Fibroblast of lung (primary cell): ENCODE results near the gene RAB1B. TPM values are rescaled to one million over a fixed set of nuclear protein-coding genes. Genes with fewer than 3 reads are reported as not detected.

Experiments used
- DNase-seq, 2 donors: peaks; one replicate each; pipeline versions ENCODE4 v3.0.0 to v3.0.0-alpha.2; 2010; ENCODE audit warnings: low read depth in 2 of 2
- H2AFZ ChIP-seq: 2 replicates; pipeline ENCODE4 v1.5.1; 2012; ENCODE audit warnings: low read length, control low read depth, inconsistent platforms
- H3K27ac ChIP-seq: 2 replicates; pipeline ENCODE4 v1.5.1; 2011; ENCODE audit warnings: low read length, control low read depth; ENCODE audit not compliant: insufficient read depth
- H3K27me3 ChIP-seq: 2 replicates; pipeline ENCODE4 v1.5.1; 2011; ENCODE audit warnings: mild to moderate bottlenecking, low read length; ENCODE audit not compliant: control insufficient read depth, insufficient read depth
- H3K36me3 ChIP-seq: 2 replicates; pipeline ENCODE4 v1.5.1; 2011; ENCODE audit warnings: low read length; ENCODE audit not compliant: control insufficient read depth, insufficient read depth
- H3K4me1 ChIP-seq: 2 replicates; pipeline ENCODE4 v1.5.1; 2011; ENCODE audit warnings: low read length; ENCODE audit not compliant: control insufficient read depth, insufficient read depth; ENCODE audit errors: extremely low read depth
- H3K4me2 ChIP-seq: 2 replicates; pipeline ENCODE4 v1.5.1; 2011; ENCODE audit warnings: low read length, control low read depth; ENCODE audit not compliant: insufficient read depth; ENCODE audit errors: extremely low read depth
- H3K4me3 ChIP-seq, 4 experiments: fragments of 200-600 bp in 1 of 4; sonication (generic) in 1 of 4; replicated peaks in 1 of 4; 2 replicates each; pipeline ENCODE4 v1.5.1; 2011 to 2016; ENCODE audit warnings: low read length in 4 of 4, low read depth in 3 of 4, mild to moderate bottlenecking in 3 of 4, control low read depth in 2 of 4, inconsistent platforms in 1 of 4, mixed read lengths in 1 of 4; ENCODE audit not compliant: insufficient read depth in 1 of 4; ENCODE audit errors: control extremely low read depth in 1 of 4
- H3K79me2 ChIP-seq: 2 replicates; pipeline ENCODE4 v1.5.1; 2012; ENCODE audit warnings: mild to moderate bottlenecking, low read length, inconsistent platforms; ENCODE audit not compliant: control insufficient read depth, insufficient read depth
- H3K9ac ChIP-seq: 2 replicates; pipeline ENCODE4 v1.5.1; 2011; ENCODE audit warnings: mild to moderate bottlenecking, low read length, control low read depth; ENCODE audit not compliant: insufficient read depth
- H3K9me3 ChIP-seq: 2 replicates; pipeline ENCODE4 v1.5.1; 2012; ENCODE audit warnings: low read depth, low read length; ENCODE audit not compliant: control insufficient read depth, insufficient read depth
- H4K20me1 ChIP-seq: 2 replicates; pipeline ENCODE4 v1.5.1; 2011; ENCODE audit warnings: low read length; ENCODE audit not compliant: control insufficient read depth, insufficient read depth; ENCODE audit errors: extremely low read depth
- EZH2 ChIP-seq: IDR thresholded peaks from 2 replicates; pipeline ENCODE4 v1.5.1; 2012; ENCODE audit warnings: low read length, control low read depth, mild to moderate bottlenecking; ENCODE audit errors: missing control alignments
- polyA plus RNA-seq, 2 donors: library from polyadenylated mRNA; depleted of rRNA in 1 of 2; stranded (reverse) in 1 of 2; unstranded in 1 of 2; fragments of >200 nt; gene quantifications; 2 replicates each; pipeline ENCODE4 v1.2.1, GENCODE V29; 2011 to 2012; ENCODE audit warnings: missing spikeins in 1 of 2
- total RNA-seq: library from RNA; depleted of rRNA; stranded (reverse); fragments of >200 nt; gene quantifications from 2 replicates; pipeline ENCODE4 v1.2.1, GENCODE V29; 2014
- TF ChIP-seq, protein P1 (sequence below), 2 donors: IDR thresholded peaks in 1 of 2; conservative IDR thresholded peaks in 1 of 2; 1 replicate in 1 of 2; 2 replicates in 1 of 2; pipeline ENCODE4 v1.5.1; 2011 to 2012; ENCODE audit warnings: low read length in 2 of 2, control low read depth in 1 of 2, inconsistent platforms in 1 of 2, low read depth in 1 of 2, mild to moderate bottlenecking in 1 of 2

The RAB1B gene
- total and polyA plus RNA-seq, 2 donors (not counting 1 experiment from before 2014, with no cell fraction given) = 63.6 to 140 TPM

DNA sequence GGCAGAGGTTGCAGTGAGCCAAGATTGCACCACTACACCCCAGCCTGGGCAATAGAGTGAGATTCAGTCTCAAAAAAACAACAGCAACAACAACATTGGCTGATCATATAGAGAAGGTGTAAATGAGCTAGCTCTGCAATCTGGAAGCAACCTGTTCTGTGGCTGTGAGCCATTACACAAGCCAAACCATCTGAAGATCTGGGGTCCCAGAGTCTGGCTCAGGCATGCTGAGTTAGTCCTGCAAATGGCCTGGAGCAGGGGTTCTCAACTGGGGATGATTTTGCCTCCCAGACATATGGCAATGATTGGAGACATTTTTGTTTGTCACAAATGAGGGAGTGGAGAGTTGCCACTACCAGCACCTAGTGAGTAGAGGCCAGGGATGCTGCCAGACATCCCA, 42.3 kb upstream of the RAB1B start:
- TF ChIP-seq, protein P1, sequence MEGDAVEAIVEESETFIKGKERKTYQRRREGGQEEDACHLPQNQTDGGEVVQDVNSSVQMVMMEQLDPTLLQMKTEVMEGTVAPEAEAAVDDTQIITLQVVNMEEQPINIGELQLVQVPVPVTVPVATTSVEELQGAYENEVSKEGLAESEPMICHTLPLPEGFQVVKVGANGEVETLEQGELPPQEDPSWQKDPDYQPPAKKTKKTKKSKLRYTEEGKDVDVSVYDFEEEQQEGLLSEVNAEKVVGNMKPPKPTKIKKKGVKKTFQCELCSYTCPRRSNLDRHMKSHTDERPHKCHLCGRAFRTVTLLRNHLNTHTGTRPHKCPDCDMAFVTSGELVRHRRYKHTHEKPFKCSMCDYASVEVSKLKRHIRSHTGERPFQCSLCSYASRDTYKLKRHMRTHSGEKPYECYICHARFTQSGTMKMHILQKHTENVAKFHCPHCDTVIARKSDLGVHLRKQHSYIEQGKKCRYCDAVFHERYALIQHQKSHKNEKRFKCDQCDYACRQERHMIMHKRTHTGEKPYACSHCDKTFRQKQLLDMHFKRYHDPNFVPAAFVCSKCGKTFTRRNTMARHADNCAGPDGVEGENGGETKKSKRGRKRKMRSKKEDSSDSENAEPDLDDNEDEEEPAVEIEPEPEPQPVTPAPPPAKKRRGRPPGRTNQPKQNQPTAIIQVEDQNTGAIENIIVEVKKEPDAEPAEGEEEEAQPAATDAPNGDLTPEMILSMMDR (conservative IDR thresholded peaks at IDR 0.05 in 1 of 2, IDR thresholded peaks at IDR 0.05 in 1 of 2; ENCODE audit: low read depth in 1 of 2, low read length in 2 of 2) = no peak
- no peak for TF ChIP-seq EZH2
- H3K27me3 ChIP-seq = no peaks in the 10 kb centered on the region
- no peak overlapping the region for H3K27ac ChIP-seq
- H3K9me3 ChIP-seq = no peaks in the 10 kb centered on the region
- H3K4me2 ChIP-seq = no peak overlapping the region
- H3K36me3 ChIP-seq = no peaks in the 10 kb centered on the region
- no peaks in the 10 kb centered on the region for H3K79me2 ChIP-seq
- no peaks in the 10 kb centered on the region for H4K20me1 ChIP-seq
- H2AFZ ChIP-seq = no peak overlapping the region
- H3K9ac ChIP-seq = no peak overlapping the region
- no peaks in the 10 kb centered on the region for H3K4me1 ChIP-seq
- H3K4me3 ChIP-seq = no peak overlapping the region
- DNase-seq = no peak

DNA sequence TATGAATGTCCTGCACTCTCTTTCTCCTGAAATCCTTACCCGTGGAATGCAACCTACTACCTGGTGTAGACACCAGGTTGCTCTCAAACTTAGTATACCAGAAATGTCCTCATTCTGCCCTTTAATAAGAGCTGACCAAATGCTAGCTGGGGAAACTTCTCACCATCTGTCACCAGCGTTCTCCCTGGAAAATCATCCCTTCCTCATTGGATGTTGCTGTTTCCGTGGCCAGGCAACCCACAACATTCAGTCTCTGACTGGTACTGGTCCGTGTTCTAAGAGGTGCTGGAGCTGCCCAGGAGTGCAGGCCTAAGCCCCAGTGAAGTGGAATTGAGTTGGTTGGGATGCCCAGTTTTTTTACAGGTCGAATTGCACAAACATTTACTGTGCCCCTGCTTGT, 40.7 kb upstream of the RAB1B start:
- no peaks in the 10 kb centered on the region for H3K9me3 ChIP-seq
- H3K4me2 ChIP-seq = no peak overlapping the region
- H3K4me3 ChIP-seq = no peak overlapping the region
- H3K27ac ChIP-seq = no peak overlapping the region
- H3K9ac ChIP-seq = no peak overlapping the region
- H3K27me3 ChIP-seq = no peaks in the 10 kb centered on the region
- no peaks in the 10 kb centered on the region for H4K20me1 ChIP-seq
- no peaks in the 10 kb centered on the region for H3K4me1 ChIP-seq
- no peaks in the 10 kb centered on the region for H3K79me2 ChIP-seq
- peaks cover 3% of the 10 kb centered on the region for H3K36me3 ChIP-seq
- DNase-seq = no peak
- no peak for TF ChIP-seq EZH2
- TF ChIP-seq, protein P1 (conservative IDR thresholded peaks at IDR 0.05 in 1 of 2, IDR thresholded peaks at IDR 0.05 in 1 of 2; ENCODE audit: low read depth in 1 of 2, low read length in 2 of 2) = no peak
- H2AFZ ChIP-seq = no peak overlapping the region

DNA sequence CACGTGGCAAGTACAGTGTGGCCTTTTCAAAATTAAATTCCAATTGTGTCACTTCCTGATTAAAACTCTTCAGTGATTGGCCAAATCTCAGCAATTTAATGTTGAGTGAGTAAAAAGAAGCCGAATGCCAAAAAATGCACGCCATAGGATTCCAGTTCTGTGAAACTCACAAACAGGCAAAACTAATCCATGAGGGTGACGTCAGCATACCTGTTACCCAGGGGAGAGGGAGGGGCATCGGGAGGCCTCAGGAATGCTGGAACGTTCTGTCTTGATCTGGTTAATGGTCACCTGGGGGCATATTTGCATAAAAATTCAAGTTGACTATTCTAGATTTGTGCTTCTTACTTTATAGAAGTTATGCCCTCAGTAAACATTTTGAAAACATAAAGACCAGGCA, 39.9 kb upstream of the RAB1B start:
- H2AFZ ChIP-seq = no peak overlapping the region
- H3K27me3 ChIP-seq = no peaks in the 10 kb centered on the region
- H3K4me1 ChIP-seq = no peaks in the 10 kb centered on the region
- H3K27ac ChIP-seq = no peak overlapping the region
- H3K36me3 ChIP-seq = peaks cover 3% of the 10 kb centered on the region
- H3K79me2 ChIP-seq = no peaks in the 10 kb centered on the region
- TF ChIP-seq, protein P1 (conservative IDR thresholded peaks at IDR 0.05 in 1 of 2, IDR thresholded peaks at IDR 0.05 in 1 of 2; ENCODE audit: low read depth in 1 of 2, low read length in 2 of 2) = no peak
- TF ChIP-seq EZH2 = no peak
- H3K9ac ChIP-seq = no peak overlapping the region
- H3K9me3 ChIP-seq = no peaks in the 10 kb centered on the region
- H3K4me3 ChIP-seq = no peak overlapping the region
- no peak for DNase-seq
- no peaks in the 10 kb centered on the region for H4K20me1 ChIP-seq
- H3K4me2 ChIP-seq = no peak overlapping the region
